Mesendoderm (in vitro differentiated cells): ENCODE measurements around the gene ERMAP.
"Not testable (repeated sequence)": the region's sequence is repeated elsewhere in the genome, so short reads cannot be mapped to it uniquely, and the experiment has no call there.

Experiments used
- DNase-seq: peaks from one replicate; pipeline ENCODE4 v3.0.0; 2013
- H2AK5ac ChIP-seq: 2 replicates; pipeline ENCODE4 v1.6.1; 2013; ENCODE audit warnings: low read length, inconsistent platforms
- H2BK120ac ChIP-seq: 2 replicates; pipeline ENCODE4 v1.6.1; 2013; ENCODE audit warnings: low read depth, mild to moderate bottlenecking, low read length, moderate library complexity, mixed read lengths
- H2BK15ac ChIP-seq: replicated peaks from 2 replicates; pipeline ENCODE4 v1.6.1; 2013; ENCODE audit warnings: low read depth, mild to moderate bottlenecking, moderate library complexity
- H2BK5ac ChIP-seq: 2 replicates; pipeline ENCODE4 v1.6.1; 2013; ENCODE audit warnings: low read length, inconsistent platforms
- H3K18ac ChIP-seq: 2 replicates; pipeline ENCODE4 v1.6.1; 2013; ENCODE audit warnings: mild to moderate bottlenecking, low read length, mixed read lengths
- H3K23ac ChIP-seq: one replicate; pipeline ENCODE4 v1.6.1; 2013; ENCODE audit warnings: low read length
- H3K27ac ChIP-seq: 2 replicates; pipeline ENCODE4 v1.5.1; 2013; ENCODE audit warnings: low read depth, mild to moderate bottlenecking, inconsistent platforms, low read length, moderate library complexity
- H3K27me3 ChIP-seq: 2 replicates; pipeline ENCODE4 v1.6.1; 2013; ENCODE audit warnings: low read length, control low read depth, mild to moderate bottlenecking, inconsistent platforms; ENCODE audit not compliant: insufficient read depth, poor library complexity
- H3K36me3 ChIP-seq: 2 replicates; pipeline ENCODE4 v1.6.1; 2013; ENCODE audit warnings: low read length, inconsistent platforms; ENCODE audit not compliant: control insufficient read depth, insufficient read depth
- H3K4ac ChIP-seq: one replicate; pipeline ENCODE4 v1.6.1; 2013; ENCODE audit warnings: low read depth, mild to moderate bottlenecking, low read length, moderate library complexity
- H3K4me1 ChIP-seq: 2 replicates; pipeline ENCODE4 v1.6.1; 2013; ENCODE audit warnings: low read depth, low read length, inconsistent platforms; ENCODE audit not compliant: control insufficient read depth
- H3K4me2 ChIP-seq: 2 replicates; pipeline ENCODE4 v1.6.1; 2013; ENCODE audit warnings: low read length
- H3K4me3 ChIP-seq: 2 replicates; pipeline ENCODE4 v1.5.1; 2013; ENCODE audit warnings: mild to moderate bottlenecking, low read length
- H3K56ac ChIP-seq: one replicate; pipeline ENCODE4 v1.6.1; 2013; ENCODE audit warnings: low read length
- H3K79me1 ChIP-seq: 2 replicates; pipeline ENCODE4 v1.6.1; 2013; ENCODE audit warnings: low read length, inconsistent platforms
- H3K79me2 ChIP-seq: 2 replicates; pipeline ENCODE4 v1.6.1; 2013; ENCODE audit warnings: mild to moderate bottlenecking, low read length; ENCODE audit not compliant: control insufficient read depth, insufficient read depth
- H3K9ac ChIP-seq: 2 replicates; pipeline ENCODE4 v1.6.1; 2013; ENCODE audit warnings: low read length, inconsistent platforms
- H4K5ac ChIP-seq: one replicate; pipeline ENCODE4 v1.6.1; 2013; ENCODE audit warnings: low read length
- H4K8ac ChIP-seq: one replicate; pipeline ENCODE4 v1.6.1; 2013; ENCODE audit warnings: low read depth, mild to moderate bottlenecking, control low read depth, low read length, moderate library complexity
- WGBS: extraction: QIAGEN DNeasy Blood & Tissue Kit; methylation state at CpG from one replicate; pipeline ENCODE4 v1.1.7; 2013; ENCODE audit warnings: low lambda C conversion rate, missing lambda C conversion rate; ENCODE audit not compliant: insufficient coverage; ENCODE audit errors: extremely low coverage; 5-methylcytosine and 5-hydroxymethylcytosine counted together

Gene ERMAP

GRCh38 chr1:42851960-42852607, 35.2 kb downstream of the ERMAP start:
- H3K23ac ChIP-seq: no peak overlapping the region

GRCh38 chr1:42852608-42852980, 35.7 kb downstream of the ERMAP start:
- Histone ChIP-seq H3K36me3 (peaks cover 2% of the 10 kb centered on the region), H3K79me2 (peaks cover 3% of the 10 kb centered on the region), H3K27ac (no peak overlapping the region), H4K5ac (no peak overlapping the region), H3K18ac (no peak overlapping the region), H2BK120ac (no peak overlapping the region), H2AK5ac (no peak overlapping the region), H2BK15ac (no peak overlapping the region), H3K4me2 (no peak overlapping the region), H3K23ac (no peak overlapping the region), H3K27me3 (no peaks in the 10 kb centered on the region), H3K56ac (no peak overlapping the region), H3K4ac (no peak overlapping the region), H3K9ac (no peak overlapping the region), H3K4me1 (peaks cover 4% of the 10 kb centered on the region), H3K4me3 (no peak overlapping the region), H2BK5ac (no peak overlapping the region), H3K79me1 (peaks cover 6% of the 10 kb centered on the region), H4K8ac (no peak overlapping the region)
- no peak for DNase-seq
- no CpG with 5 or more reads among the region's 2 CpGs for WGBS

More at GRCh38 chr1:42851960-42852607, 35.2 kb downstream of the ERMAP start:
- Histone ChIP-seq H3K36me3 (peaks cover 2% of the 10 kb centered on the region), H3K79me2 (peaks cover 8% of the 10 kb centered on the region), H2BK120ac (no peak overlapping the region), H4K8ac (no peak overlapping the region), H3K27ac (no peak overlapping the region), H3K9ac (no peak overlapping the region), H2AK5ac (no peak overlapping the region), H4K5ac (no peak overlapping the region), H2BK5ac (no peak overlapping the region), H3K4me2 (no peak overlapping the region), H3K4ac (no peak overlapping the region), H3K18ac (no peak overlapping the region), H3K79me1 (peaks cover 10% of the 10 kb centered on the region), H3K4me3 (no peak overlapping the region), H3K4me1 (peaks cover 7% of the 10 kb centered on the region), H3K27me3 (no peaks in the 10 kb centered on the region), H2BK15ac (no peak overlapping the region), H3K56ac (no peak overlapping the region)
- no peak for DNase-seq
- no CpG with 5 or more reads among the region's 2 CpGs for WGBS

DNA sequence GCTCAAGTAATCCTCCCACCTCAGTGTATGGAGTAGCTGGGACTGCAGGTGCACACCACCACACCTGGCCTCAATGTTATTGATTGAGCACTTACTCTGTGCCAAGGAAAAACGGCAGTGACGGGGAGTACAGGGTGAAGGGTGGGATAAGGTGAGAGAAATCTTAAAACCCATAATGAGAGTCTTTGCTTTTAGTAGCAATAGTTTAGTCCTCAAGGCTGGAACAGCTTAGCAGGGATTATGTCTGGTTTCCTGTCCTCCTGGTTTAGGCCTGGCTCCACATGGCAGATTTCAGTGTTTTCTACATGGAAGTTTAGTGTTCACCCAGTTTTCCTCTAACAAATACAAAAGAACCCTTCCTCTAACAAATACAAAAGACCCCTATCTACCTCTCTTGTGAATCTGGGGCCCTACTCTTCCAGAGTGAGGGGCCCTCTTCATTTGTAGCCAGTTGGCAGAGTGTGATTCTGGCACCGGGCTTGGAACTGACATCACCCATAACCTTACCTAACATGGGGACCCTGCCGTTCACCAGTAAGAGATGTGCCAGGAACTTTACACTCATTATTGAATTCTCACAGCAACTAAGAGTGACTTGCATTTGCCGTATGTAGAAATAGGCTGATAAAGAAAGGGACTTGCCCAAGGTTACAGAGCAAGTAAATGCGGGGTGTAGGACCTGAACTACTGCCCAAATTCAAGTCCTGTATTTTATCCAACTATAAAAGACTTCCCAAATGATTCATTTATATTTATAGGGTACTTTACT, 36.4 kb downstream of the ERMAP start:
- H3K79me1 ChIP-seq: peaks cover 4% of the 10 kb centered on the region
- no peak for DNase-seq
- no peak overlapping the region for H3K4me3 ChIP-seq
- no peak overlapping the region for H3K56ac ChIP-seq
- no peak overlapping the region for H3K4ac ChIP-seq
- no peak overlapping the region for H3K4me2 ChIP-seq
- whole genome bisulfite sequencing: no CpG with 5 or more reads among the region's 6 CpGs
- no peak overlapping the region for H3K23ac ChIP-seq
- H4K8ac ChIP-seq: no peak overlapping the region
- no peak overlapping the region for H2AK5ac ChIP-seq
- no peak overlapping the region for H4K5ac ChIP-seq
- H3K27me3 ChIP-seq: no peaks in the 10 kb centered on the region
- H2BK120ac ChIP-seq: no peak overlapping the region
- H3K18ac ChIP-seq: no peak overlapping the region
- no peak overlapping the region for H2BK5ac ChIP-seq
- peaks cover 2% of the 10 kb centered on the region for H3K36me3 ChIP-seq
- H3K79me2 ChIP-seq: no peaks in the 10 kb centered on the region
- H3K9ac ChIP-seq: no peak overlapping the region
- H3K27ac ChIP-seq: no peak overlapping the region
- H3K4me1 ChIP-seq: no peaks in the 10 kb centered on the region
- no peak overlapping the region for H2BK15ac ChIP-seq

DNA sequence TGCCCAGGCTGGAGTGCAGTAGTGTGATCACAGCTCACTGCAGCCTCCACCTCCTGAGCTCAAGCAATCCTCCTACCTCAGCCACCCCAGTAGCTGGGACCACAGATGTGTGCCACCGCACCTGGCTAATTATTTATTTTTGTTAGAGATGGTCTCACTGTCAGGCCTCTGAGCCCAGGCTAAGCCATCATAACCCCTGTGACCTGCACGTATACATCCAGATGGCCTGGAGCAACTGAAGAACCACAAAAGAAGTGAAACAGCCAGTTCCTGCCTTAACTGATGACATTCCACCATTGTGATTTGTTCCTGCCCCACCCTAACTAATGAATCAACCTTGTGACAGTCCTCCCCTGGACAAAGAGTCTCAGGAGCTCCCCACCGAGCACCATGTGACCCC, 39.6 kb downstream of the ERMAP start:
- not testable (repeated sequence) for H2BK120ac ChIP-seq, H3K4ac ChIP-seq, H4K8ac ChIP-seq, H3K4me3 ChIP-seq, H2BK5ac ChIP-seq, H3K4me2 ChIP-seq, H3K23ac ChIP-seq, H3K27me3 ChIP-seq, H3K56ac ChIP-seq, H3K79me2 ChIP-seq, H3K18ac ChIP-seq, H2AK5ac ChIP-seq, H3K36me3 ChIP-seq, H3K27ac ChIP-seq, H3K4me1 ChIP-seq, H2BK15ac ChIP-seq, DNase-seq, H3K9ac ChIP-seq, H4K5ac ChIP-seq, H3K79me1 ChIP-seq
- WGBS: no CpG with 5 or more reads among the region's 3 CpGs

GRCh38 chr1:42859366-42859765, 42.4 kb downstream of the ERMAP start:
- DNase-seq: not testable (repeated sequence)

More at GRCh38 chr1:42859366-42859765, 42.4 kb downstream of the ERMAP start:
- not testable (repeated sequence) for H2AK5ac ChIP-seq, H3K4me3 ChIP-seq, H4K8ac ChIP-seq, H3K4me2 ChIP-seq, H3K27ac ChIP-seq, H3K27me3 ChIP-seq, H4K5ac ChIP-seq, H3K4ac ChIP-seq, H3K36me3 ChIP-seq, H3K4me1 ChIP-seq, H3K79me2 ChIP-seq, H3K18ac ChIP-seq, H3K23ac ChIP-seq, H2BK120ac ChIP-seq, H2BK5ac ChIP-seq, H3K56ac ChIP-seq, H3K79me1 ChIP-seq, H3K9ac ChIP-seq, H2BK15ac ChIP-seq
- no CpG with 5 or more reads among the region's 5 CpGs for WGBS
